ENCODE results near the gene PLXNA2. TPM values are rescaled to one million over a fixed set of nuclear protein-coding genes. Genes with fewer than 3 reads are reported as not detected.

PLXNA2 gene
- polyA plus RNA-seq, 1 of the 3 experiments (the other 2 are of a cell fraction): 8.5 TPM

DNA sequence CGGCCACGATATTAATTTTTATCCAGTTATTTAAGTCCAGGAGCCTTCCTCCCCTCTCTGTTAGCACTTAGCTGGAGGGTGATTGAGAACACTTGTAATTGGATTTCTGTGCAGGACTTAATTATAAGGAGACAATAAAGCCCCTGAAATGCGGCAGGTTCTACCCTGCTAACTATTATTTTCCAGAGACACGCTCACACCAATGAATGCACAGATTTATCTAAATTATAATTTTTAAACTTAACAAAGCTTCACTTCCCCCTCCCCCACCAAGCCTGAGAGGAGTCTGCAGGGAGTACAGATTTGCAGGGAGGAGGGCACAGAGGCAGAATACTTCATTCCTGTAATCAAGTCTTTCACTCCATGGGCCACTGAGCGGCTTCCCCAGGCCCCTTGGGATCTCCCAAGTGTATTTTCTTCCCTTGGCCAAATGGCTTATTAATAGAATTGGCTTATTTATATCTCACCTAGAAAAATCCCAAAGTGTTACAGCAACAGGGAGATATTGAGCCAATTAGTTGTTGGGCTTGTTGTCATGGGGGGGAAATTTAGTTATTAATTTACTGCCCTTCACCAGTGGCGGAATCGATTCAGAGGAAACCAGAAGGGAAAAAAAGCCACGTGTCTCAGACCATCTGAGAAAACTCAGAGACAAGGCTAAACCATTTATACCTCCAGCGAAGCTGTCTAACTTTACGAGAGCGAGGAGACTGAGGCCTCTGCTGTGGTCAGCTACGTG, 234.3 kb downstream of the PLXNA2 start:
- H3K36me3 ChIP-seq (replicated peaks in 1 of 2; ENCODE audit: control insufficient read depth in 1 of 2, insufficient read depth in 2 of 2, low read length in 1 of 2): no peaks in the 10 kb centered on the region
- peak overlapping the region; percentile 53 to 97; a peak in 2 of 4 replicates for H3K27ac ChIP-seq (ENCODE audit: low read depth in 2 of 2, low read length in 1 of 2)
- TF ChIP-seq FOSL2 (IDR thresholded peaks at IDR 0.05; ENCODE audit: borderline replicate concordance, low read depth): no peak
- no peak for TF ChIP-seq ZBTB33 (IDR thresholded peaks at IDR 0.05; ENCODE audit: borderline replicate concordance, low read depth)
- no peak overlapping the region for H3K4me3 ChIP-seq (ENCODE audit: low read depth in 2 of 2, low read length in 1 of 2)
- H3K27me3 ChIP-seq (ENCODE audit: insufficient read depth): no peaks in the 10 kb centered on the region
- DNase-seq: no peak
- ChIA-PET POLR2A (no interaction called here), CTCF (interaction anchor here (1.0 to 5.2 kb wide), 4 partner anchors 12 to 85 kb away, joined by 3 to 36 read pairs (median 16); no protein-coding TSS in a partner anchor)
- peaks cover 37% of the 10 kb centered on the region for H3F3A ChIP-seq (replicated peaks; ENCODE audit: insufficient read depth)
- H3K79me2 ChIP-seq (ENCODE audit: insufficient read depth): no peaks in the 10 kb centered on the region
- WGBS (ENCODE audit: low lambda C conversion rate): 92% methylated on average over 12 of the region's 12 CpGs
- no peak overlapping the region for H3K4me2 ChIP-seq
- no peak overlapping the region for H2AFZ ChIP-seq (ENCODE audit: low read depth)
- H4K20me1 ChIP-seq (ENCODE audit: insufficient read depth): no peaks in the 10 kb centered on the region
- no peaks in the 10 kb centered on the region for H3K9me3 ChIP-seq
- no peak overlapping the region for H3K9ac ChIP-seq
- peaks cover 17 to 30% of the 10 kb centered on the region in 2 experiments for H3K4me1 ChIP-seq (ENCODE audit: control insufficient read depth in 1 of 2, insufficient read depth in 2 of 2, low read depth in 1 of 2, low read length in 1 of 2)
- no peaks in the 10 kb centered on the region for H3K9me2 ChIP-seq

- H3K9ac ChIP-seq: no peak overlapping the region
- no peak overlapping the region for H2AFZ ChIP-seq (ENCODE audit: low read depth)
- H3K9me2 ChIP-seq: no peaks in the 10 kb centered on the region
- peaks cover 17 to 30% of the 10 kb centered on the region in 2 experiments for H3K4me1 ChIP-seq (ENCODE audit: control insufficient read depth in 1 of 2, insufficient read depth in 2 of 2, low read depth in 1 of 2, low read length in 1 of 2)
- no peaks in the 10 kb centered on the region for H4K20me1 ChIP-seq (ENCODE audit: insufficient read depth)
- ChIA-PET POLR2A (no interaction called here), CTCF (interaction anchor here (1.5 to 5.2 kb wide), 3 partner anchors 11 to 46 kb away, joined by 3 to 36 read pairs (median 29); no protein-coding TSS in a partner anchor)
- no peak for DNase-seq
- H3K4me3 ChIP-seq (ENCODE audit: low read depth in 2 of 2, low read length in 1 of 2): no peak overlapping the region
- H3K4me2 ChIP-seq: no peak overlapping the region
- H3F3A ChIP-seq (replicated peaks; ENCODE audit: insufficient read depth): peaks cover 37% of the 10 kb centered on the region
- no peaks in the 10 kb centered on the region for H3K36me3 ChIP-seq (replicated peaks in 1 of 2; ENCODE audit: control insufficient read depth in 1 of 2, insufficient read depth in 2 of 2, low read length in 1 of 2)
- H3K79me2 ChIP-seq (ENCODE audit: insufficient read depth): no peaks in the 10 kb centered on the region
- no peaks in the 10 kb centered on the region for H3K27me3 ChIP-seq (ENCODE audit: insufficient read depth)
- WGBS (ENCODE audit: low lambda C conversion rate): 96% methylated on average over 7 of the region's 8 CpGs
- peak overlapping the region; percentile 53 to 97; a peak in 3 of 4 replicates for H3K27ac ChIP-seq (ENCODE audit: low read depth in 2 of 2, low read length in 1 of 2)
- TF ChIP-seq ELF1 (IDR thresholded peaks at IDR 0.05) (no peak), RXRA (IDR thresholded peaks at IDR 0.05; ENCODE audit: borderline replicate concordance, low read depth) (no peak), FOSL2 (IDR thresholded peaks at IDR 0.05; ENCODE audit: borderline replicate concordance, low read depth) (no peak), SMC3 (IDR thresholded peaks at IDR 0.05; ENCODE audit: low read depth, low read length) (no peak), EZH2phosphoT487 (IDR thresholded peaks at IDR 0.05; ENCODE audit: borderline replicate concordance, low read depth) (no peak), MAX (IDR thresholded peaks at IDR 0.05; ENCODE audit: low read depth) (no peak), SIN3A (IDR thresholded peaks at IDR 0.05; ENCODE audit: borderline replicate concordance, low read depth, low read length) (no peak), IRF3 (IDR thresholded peaks at IDR 0.05; ENCODE audit: low read depth, low read length) (no peak), RFX5 (IDR thresholded peaks at IDR 0.05; ENCODE audit: low read length) (no peak)
- TF ChIP-seq, protein P1, sequence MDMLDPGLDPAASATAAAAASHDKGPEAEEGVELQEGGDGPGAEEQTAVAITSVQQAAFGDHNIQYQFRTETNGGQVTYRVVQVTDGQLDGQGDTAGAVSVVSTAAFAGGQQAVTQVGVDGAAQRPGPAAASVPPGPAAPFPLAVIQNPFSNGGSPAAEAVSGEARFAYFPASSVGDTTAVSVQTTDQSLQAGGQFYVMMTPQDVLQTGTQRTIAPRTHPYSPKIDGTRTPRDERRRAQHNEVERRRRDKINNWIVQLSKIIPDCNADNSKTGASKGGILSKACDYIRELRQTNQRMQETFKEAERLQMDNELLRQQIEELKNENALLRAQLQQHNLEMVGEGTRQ (IDR thresholded peaks at IDR 0.05; ENCODE audit: borderline replicate concordance, low read depth, low read length): no peak
- no peaks in the 10 kb centered on the region for H3K9me3 ChIP-seq
Measured at GRCh38 chr1:208009303-208009702, 234.9 kb downstream of the PLXNA2 start.

Data from SK-N-SH (cell line).